SK-N-SH treated with all-trans-retinoic acid at 6 μM for 48 hours (cell line): Measurements from ENCODE around the gene EOLA1.
"Not testable (repeated sequence)": the region's sequence is repeated elsewhere in the genome, so short reads cannot be mapped to it uniquely, and the experiment has no call there.

ENCODE experiments used
- PATZ1 ChIP-seq: fragments of 250-450 bp; sonication (Bioruptor Pico); IDR thresholded peaks from 2 replicates; pipeline ENCODE4 v1.8.0; 2020; ENCODE audit warnings: mild to moderate bottlenecking, moderate library complexity, borderline replicate concordance
- ZC3H10 ChIP-seq: fragments of 250-450 bp; sonication (Bioruptor Pico); IDR thresholded peaks from 2 replicates; pipeline ENCODE4 v1.5.1; 2021; ENCODE audit warnings: mild to moderate bottlenecking, moderate library complexity
- ZFP30 ChIP-seq: fragments of 450-650 bp; formaldehyde crosslinking; IDR thresholded peaks from 2 replicates; pipeline ENCODE4 v1.5.0; 2022; ENCODE audit warnings: mild to moderate bottlenecking, moderate library complexity
- ZNF8 ChIP-seq: fragments of 450-650 bp; formaldehyde crosslinking; IDR thresholded peaks from 2 replicates; pipeline ENCODE4 v1.5.0; 2020; ENCODE audit warnings: mild to moderate bottlenecking, moderate library complexity

GRCh38 chrX:149526318-149527033, 14.3 kb upstream of the EOLA1 start:
- TF ChIP-seq PATZ1 (CRISPR knock-in tag); ZFP30 (CRISPR knock-in tag); ZNF8; ZC3H10 (CRISPR knock-in tag): not testable (repeated sequence)
